NCI-H128 (cell line): ENCODE data around the gene PAPPA.

Experiments
- DNase-seq: peaks from one replicate; lab custom pipeline; 2025; ENCODE audit not compliant: unreplicated experiment; lab: John Stamatoyannopoulos, UW

PAPPA gene

DNA sequence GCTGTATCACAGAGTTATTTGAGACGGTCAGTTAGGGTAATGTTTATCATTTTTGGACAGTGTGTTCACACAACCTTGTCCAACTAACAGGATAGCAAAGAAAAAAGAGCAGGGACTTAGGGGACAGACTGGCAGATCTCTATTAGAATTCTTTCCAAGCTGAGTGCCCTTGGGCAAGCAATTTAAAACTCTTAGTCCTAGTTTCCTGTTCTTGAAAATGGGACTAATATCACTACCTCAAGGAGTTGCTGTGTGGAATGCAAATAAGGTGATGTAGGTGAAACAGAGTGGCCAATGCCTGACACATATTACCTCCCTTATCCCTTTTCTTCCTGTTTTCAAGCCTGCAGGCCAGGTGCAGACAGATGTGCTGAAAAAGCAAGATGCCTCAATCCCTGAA, 186.7 kb downstream of the PAPPA start:
- DNase-seq, result no peak

DNA sequence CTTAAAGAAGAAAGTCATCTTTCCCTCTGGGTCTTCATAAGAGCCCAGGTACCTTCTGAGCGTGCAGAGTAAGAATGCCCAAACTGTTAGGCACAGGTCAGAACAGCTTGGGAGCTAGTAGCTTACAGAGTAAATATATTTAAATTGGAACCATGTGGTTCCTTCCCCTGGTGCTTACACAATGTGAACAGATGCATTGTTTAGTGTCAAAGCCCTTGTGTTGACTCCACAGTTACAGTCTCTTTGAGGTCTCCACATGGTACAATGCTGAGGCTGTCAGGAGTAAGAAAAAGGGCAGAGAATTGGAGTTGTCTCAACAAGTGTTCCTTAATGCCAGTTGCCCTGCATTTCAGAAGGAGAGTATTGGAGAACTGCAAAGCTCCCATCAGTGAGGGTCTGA, 188.5 kb downstream of the PAPPA start:
- no peak for DNase-seq

DNA sequence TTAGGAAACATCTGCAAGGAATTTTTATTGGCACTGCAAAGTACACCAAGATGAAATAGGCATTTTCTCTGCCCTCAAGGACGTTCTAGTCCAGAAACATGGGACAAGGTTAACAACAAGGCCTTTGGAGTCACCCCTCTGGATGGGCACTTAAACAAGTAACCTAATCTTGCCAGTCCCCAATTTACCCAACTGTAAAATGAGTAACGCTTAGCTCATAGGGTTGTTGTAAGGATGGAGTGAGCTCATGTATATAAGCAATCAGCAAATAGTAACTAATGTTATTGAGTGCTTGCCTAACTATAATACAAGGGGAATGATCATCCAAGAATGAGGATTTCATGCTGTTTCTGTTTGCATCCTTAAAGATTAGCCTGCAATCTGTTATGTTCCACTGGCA, 189.3 kb downstream of the PAPPA start:
- DNase-seq, result no peak

DNA sequence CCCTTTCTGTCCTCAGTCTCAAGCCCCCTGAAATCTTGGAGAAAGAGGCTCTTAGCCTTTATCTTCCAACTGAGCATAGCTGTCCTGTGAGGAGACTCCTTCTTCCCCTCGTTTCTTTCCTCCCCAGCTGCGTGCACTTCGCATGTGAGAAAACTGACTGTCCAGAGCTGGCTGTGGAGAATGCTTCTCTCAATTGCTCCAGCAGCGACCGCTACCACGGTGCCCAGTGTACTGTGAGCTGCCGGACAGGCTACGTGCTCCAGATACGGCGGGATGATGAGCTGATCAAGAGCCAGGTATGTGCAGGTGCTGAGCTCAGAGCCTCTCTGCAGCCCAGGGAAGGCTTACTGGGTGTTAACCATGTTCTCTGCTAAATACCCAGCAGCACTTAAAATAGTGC, 190.8 kb downstream of the PAPPA start:
- no peak for DNase-seq

DNA sequence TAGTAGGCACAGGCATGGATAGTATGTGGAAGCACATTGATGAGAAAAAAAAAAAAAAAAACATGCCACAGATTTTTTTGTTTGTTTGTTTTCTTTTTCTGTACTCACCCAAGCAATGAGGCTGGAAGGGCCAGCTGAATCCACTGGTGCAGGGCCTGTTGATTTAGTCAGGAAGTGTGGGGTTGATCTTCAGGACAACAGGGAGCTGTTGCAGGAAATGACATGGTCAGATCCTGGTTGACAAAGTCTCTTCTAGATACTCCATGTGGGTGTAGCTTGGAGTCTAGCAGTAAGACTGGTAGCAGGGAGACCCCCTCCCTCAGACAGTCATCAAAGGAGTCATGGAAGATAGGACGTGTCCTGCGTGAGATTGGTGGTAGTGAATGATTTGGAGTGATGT, 191.8 kb downstream of the PAPPA start:
- no peak for DNase-seq

DNA sequence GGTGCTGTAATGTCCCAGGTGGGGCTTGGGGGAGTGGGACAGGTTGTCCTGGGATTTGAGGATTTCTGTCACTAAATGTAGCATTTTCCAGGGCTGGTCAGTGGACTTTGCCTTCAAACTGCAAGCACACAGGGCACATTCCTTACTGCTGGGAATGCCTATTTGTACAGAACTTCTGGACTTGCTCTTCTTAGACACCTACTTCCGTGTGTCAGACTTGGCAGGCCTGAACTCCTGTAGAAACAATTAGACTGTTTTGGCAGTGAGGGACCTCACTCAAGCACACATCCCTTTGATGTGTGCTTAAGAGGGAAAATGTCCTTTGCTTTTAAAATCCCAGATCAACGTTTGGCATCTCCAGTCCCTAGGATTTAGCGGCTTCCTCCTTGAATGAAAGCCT, 192.2 kb downstream of the PAPPA start:
- no peak for DNase-seq

DNA sequence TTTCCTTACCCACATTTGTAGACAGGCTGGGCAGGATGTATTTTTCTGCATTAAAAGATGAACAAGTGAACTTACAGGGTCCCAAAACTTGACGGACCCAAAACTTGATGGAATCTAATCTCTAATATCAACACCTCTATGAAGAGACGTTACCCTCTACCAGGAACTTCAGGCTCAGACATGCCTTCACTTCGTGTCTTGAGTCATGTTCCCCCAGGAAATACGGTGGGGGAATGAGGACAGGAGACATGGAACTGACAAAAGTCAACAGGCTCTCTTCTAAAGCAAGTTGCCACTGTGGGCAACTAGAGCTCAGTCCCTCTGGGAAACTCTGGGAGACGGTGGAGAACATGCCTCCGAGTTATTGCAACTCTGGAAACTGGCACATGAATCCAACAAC, 196.1 kb downstream of the PAPPA start:
- no peak for DNase-seq

DNA sequence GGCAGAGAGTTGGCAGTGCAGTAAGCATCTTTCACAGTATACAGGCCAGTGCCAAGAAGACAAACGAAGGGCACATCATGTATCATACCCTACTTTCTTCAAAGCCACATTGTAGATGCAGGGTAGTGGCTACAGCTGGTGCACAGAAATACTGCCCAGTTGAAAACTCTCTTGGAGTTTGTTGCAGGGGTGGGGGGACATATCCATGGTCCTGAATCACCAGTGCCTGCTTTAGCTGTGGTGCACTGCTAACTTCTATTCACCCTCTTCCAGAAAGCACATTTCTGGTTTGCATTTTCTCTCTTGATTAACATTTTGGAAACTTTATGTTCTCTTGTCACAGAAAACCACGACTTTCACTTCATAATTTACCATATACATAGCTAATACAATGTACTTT, 196.6 kb downstream of the PAPPA start:
- DNase-seq, result no peak

DNA sequence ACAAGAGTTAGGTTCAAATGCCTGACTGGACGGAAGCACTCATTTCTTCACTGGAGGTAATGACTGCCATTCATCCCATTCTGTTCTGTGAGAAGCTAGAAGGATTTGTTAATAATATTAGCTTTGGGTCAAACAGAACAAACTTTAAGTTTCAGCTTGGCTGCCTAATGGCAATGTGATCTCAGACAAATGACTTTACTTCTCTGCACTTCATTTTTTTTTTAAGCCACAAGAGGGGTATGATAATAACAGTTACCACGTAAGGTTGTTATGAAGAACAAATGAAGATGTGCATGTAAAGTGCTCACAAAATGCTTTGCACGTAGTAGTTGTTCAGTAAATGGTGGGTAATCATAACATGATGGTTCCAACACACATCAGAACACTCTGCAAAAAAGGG, 199.4 kb downstream of the PAPPA start:
- no peak for DNase-seq

DNA sequence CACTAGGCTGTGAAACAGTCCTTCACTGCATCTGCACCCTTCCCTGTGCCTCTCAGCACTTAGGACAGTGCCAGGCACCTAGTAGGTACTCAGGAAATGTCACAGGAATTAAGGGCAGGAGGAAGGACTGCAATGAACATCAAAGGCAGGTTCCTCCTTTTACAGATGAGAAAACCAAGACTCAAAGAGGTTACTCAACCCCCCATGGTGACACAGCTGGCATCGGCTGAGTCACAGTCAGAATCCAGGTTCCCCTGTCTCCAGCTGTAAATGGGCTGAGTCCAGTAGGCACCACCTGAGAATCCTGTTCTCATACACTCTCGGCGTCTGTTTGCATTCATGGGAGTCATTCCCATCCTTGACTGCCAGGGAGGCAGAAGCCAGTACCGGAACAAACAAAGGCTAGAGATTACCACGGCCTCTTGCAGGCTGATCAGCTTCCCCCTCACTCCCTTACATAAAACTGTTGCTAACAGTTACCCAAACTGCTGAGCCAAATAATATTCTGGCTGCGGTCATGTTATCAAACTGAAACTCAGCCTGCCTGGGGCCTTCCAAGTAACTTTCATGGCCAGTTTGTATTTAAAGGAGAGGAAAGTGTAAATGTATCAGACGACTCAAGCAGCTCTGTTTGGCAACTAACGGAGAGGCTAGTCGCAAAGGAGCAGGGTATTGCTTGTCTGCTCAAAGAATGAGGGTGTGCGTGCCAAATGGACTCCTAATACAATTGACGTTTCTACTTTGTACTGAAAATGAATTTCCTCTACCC, 201.7 kb downstream of the PAPPA start:
- DNase-seq, result no peak

DNA sequence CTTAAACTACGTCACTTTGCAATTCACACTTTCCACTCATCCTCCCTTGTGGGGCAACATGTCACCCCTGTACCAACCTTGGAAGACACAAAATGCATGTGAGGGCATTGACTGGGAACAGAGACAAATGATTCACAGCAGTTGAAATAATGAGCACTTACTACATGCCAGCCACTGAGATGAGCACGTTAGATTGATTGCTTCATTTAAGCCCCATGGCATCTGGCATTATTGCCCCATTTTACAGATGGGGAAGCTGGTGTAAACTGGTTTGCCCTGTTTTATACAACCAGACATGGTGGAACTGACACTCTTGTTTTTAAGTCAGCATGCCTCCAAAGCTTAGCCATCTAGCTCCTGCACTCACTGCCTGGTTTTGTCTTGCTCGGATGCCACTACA, 204.7 kb downstream of the PAPPA start:
- no peak for DNase-seq

DNA sequence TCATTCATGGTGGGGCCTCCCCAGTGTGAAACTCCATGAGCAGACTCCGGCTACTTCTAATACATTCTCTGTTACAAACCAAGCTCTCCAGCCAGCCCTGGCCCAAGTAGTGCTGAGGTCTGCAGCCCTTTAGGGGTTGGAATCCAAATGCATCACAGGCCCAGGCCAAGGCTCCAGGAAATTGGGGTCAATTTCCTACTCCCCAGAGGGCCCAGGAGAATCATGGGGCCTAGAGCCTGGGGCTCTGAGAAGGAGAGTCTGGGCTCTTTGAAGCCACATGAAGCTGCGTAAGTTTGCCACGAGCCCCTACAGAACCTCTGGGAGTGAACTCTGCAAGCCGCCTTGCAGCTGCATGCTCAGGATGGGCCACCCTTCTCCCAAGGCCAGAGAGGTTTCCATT, 206.4 kb downstream of the PAPPA start:
- no peak for DNase-seq

DNA sequence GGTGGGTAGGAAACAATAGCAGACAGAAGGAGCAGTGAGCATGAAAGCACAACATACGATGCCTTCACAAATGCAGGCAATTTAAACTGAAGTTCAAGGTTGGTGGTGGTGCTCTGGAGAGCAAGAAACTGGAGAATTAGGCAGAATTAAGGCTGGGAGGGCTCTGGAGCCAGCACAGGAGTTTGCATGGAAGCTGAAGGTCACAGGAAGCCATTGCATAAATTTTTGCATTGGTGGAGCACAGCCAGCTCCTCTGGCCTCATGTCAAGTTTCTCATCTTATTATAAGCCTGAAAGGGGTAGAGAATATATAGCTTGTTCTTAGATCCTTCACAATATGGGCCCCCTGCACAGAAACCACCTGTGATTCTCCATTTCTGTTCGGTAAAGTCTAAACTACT, 207.4 kb downstream of the PAPPA start:
- no peak for DNase-seq

DNA sequence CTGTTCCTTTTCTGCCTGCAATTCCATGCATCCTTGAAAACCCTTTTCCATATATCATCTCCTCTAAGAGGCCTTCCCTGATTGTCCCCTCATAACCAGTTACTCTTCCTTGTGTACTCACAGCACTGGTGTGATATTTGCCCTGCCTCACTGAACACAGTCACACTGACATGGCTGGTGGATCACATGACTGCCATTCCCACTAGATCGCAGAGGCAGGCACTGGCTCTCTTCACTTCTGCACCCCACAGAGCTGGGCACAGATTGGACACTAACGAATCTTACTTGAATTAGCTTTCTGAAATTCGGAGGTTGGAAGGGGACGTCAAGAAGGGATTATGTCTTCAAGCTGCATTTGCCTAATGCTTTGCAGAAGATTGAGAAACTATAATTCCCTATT, 208.0 kb downstream of the PAPPA start:
- DNase-seq, result no peak

DNA sequence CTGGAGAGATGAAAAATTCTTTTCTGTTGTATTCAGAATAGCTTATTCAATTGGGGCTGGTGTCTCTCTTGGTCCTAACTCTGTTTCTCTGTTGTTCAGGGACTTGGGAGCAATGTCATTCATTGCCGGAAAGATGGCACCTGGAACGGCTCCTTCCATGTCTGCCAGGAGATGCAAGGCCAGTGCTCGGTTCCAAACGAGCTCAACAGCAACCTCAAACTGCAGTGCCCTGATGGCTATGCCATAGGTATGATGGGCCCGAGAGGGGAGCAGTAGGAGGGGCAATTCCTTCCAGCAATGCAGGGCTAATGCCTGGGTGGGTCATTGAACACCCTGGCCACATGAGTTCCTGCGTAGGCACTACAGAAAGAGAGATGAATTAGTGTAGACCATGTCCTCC, 208.9 kb downstream of the PAPPA start:
- DNase-seq, result no peak

DNA sequence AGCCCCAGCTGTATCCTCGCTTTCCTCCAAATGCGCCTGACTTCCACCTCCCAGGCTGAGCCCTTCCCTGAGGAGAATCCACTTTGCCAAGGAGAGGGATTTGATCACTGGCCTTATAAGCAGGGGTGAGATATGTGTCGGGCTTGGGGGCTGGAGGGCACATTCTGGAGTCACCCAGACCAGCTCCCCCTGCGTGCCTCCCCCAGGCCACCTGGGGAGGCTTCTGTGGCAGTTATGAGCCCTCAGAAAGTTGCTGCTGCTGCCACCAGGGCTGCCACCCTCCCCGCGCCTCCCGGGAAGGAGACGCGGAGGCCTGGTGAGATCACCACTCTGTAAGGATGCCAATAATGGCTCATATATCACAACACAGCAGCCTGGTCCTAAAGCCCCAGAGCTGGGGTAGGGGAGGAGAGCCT, 211.5 kb downstream of the PAPPA start:
- no peak for DNase-seq

DNA sequence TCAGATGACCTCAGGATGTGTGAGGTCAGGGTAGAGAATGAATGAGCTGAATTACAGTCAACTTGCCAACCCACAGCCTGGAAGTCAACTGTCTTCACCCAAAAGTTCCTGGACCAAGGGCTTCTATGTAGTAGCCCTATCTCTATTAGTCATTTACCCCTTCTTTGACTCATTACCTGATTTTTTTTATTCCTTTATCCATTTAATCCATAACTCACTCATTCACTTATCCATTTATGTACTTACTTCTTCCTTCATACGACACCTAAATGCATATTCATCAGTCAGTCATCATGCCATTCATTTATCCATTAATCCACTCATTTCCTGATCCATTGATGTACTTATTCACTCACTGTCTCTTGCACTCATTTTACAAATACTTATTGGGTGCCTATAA, 212.7 kb downstream of the PAPPA start:
- DNase-seq, result no peak

DNA sequence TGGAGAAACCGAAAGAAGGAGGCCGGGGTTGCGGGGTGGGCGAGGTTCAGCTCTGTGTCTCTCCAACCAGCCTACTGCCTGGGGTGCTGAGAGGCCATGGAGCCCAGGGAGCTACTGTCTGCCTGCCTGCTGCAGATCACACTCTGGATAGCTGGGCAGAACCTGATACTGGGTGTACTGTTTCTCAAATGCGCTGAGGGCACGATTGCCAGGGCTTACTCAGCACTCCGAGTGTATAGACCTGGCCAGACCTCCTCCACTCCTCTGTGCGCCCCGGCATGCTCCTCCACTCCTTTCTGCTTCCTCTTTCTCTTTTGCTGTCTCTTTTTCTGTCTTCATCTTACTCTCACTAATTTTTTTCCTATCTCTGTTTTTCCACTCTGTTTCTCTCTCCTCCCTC, 215.1 kb downstream of the PAPPA start:
- no peak for DNase-seq

DNA sequence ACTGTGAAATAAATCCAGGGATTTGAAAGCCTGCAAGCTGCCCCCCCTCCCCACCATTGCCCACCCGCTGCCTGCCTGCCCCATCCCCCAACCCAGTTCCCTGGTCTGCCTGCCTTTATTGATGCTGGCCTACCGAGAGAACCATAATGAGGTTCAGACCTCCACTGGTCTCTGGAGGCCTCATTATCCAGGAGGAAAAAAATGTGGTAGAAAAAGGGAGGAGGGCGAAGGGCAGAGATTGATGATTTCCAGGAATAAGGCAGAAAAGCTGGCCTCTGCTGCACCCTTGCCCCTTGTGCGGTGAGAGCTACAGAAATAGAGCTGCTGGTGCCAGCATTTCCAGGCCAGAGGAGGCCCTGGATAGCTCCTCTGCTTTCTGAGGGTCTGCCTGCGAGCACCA, 216.1 kb downstream of the PAPPA start:
- DNase-seq, result no peak

DNA sequence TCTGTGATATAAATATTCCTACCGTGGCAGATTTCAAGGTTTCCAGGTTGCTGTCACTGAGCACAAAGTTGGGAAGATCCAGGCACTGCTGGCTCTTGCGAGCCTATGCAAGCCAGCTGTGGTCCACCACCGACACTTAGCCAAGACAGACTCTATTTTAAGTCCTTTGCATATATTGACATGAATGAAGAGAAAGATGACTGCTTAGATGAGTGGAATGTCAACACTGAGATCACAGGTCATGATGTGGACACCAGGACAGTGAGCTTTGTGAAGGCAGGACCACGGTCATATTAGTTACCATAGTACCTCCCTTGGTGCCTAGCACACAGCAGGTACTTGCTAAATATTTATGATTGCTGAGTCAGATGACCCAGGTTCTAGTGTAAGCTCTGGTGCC, 217.0 kb downstream of the PAPPA start:
- no peak for DNase-seq

DNA sequence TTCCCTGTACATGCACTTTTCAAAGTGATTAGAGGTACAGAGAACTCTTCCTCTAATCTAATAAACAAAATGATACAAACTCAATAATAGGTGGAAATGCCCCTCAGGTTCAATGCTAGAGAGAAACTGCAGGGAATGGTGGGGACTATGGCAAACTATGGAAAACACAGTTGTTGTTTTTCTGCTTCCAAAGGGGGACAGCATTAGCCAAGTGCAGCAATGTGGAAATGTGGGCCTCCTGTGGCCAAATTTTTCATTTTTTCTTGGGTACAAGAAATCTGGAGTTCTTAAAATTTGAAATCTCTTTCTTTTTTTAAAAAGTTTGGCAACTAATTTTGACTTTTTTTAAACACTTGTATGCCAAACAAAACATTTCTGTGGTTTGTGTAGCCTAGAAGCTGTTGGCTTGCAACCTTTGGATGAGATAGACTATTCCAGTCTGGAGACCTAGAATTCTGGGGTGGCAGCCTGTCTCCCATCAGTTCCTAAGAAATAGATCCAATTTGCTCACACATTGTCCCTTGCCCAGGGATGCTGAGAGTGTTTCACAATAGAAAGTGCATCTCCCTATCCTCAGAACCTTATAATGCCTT, 218.6 kb downstream of the PAPPA start:
- no peak for DNase-seq

DNA sequence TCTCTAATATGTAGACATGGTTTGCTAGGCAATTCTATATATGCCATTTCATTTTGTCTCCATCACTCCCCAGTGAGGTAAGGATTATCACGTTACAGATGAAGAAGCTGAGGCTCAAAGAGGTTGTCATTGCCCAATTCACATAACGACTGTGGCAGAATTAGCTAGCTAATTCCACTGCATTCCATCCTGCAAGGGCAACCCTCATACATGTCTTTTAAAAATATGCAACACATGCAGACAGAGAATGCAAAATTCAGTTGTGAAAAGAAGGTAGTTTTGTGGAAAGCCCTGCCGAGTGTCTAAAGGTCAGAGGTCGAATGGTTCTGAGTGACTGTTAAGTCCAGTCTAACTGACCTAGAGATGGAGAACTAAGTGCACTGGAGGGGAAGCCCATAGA, 219.2 kb downstream of the PAPPA start:
- DNase-seq, result no peak

DNA sequence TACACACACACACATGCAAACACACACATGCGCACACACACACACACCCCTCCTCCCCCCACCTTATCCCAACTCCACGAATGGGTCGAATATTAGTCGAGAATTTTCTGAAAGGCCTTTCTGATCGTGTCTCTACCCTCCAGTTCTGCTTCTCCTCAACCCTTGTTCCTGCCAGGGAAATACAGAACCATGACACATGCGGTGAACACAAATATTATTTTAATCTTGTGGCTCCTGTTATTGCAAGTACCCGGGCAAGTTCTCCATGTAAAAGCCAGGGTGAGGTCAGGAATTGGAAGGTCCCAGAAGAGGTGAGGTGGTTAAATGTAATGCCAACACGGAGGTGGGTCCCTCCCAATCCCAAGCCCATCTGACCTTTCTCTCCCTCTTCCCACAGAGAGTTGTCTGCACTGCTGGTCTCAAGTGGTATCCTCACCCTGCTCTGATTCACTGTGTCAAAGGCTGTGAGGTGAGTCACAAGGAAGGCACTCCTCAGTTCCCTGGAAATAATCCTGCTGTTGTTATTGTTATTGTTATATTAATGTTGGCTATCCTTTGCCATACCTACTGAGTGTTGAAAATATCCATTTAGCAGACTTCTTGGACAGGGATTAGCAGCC, 223.7 kb downstream of the PAPPA start:
- DNase-seq, result no peak
